GM12878 (cell line): ENCODE results near the gene CEP83. TPM values are rescaled to one million over a fixed set of nuclear protein-coding genes. Genes with fewer than 3 reads are reported as not detected.

ENCODE experiments used
- ATAC-seq: fragments of 200-7000 bp; cut with Tn5 transposase; 3 replicates; pipeline ENCODE4 v1.9.1; 2020; ENCODE audit warnings: mild to moderate bottlenecking, moderate library complexity
- BruUV-seq: library from RNA; stranded (reverse); fragments of 400-500 nt; replicated peaks from 2 replicates; lab custom pipeline; 2021; lab: Mats Ljungman, UMichigan
- CTCF ChIA-PET: fragments of 300-600 bp; sonication (Branson Sonifier 250); formaldehyde crosslinking; extraction: SDS; loops from one replicate; lab custom pipeline; 2021; ENCODE audit warnings: inconsistent platforms; lab: Yijun Ruan, JAX
- POLR2A ChIA-PET: fragments of 350-600 bp; formaldehyde crosslinking; extraction: SDS; loops from one replicate; lab custom pipeline; 2021; ENCODE audit warnings: inconsistent platforms; lab: Charles Lee
- RAD21 ChIA-PET: fragments of 300-600 bp; sonication (Branson Sonifier 250); formaldehyde crosslinking; loops from one replicate; lab custom pipeline; 2023; ENCODE audit warnings: antibody characterized with exemption; ENCODE audit not compliant: unreplicated experiment; lab: Charles Lee
- SMC1A ChIA-PET: fragments of 300-600 bp; sonication (Branson Sonifier 250); formaldehyde crosslinking; loops from one replicate; lab custom pipeline; 2023; ENCODE audit not compliant: unreplicated experiment, uncharacterized antibody; lab: Charles Lee
- DNase-seq: peaks from one replicate; pipeline ENCODE4 v3.0.0-alpha.2; 2011; ENCODE audit warnings: low read depth, low spot score
- FAIRE-seq: peaks from 3 replicates; lab custom pipeline; 2011; peaks lifted over from hg19 to GRCh38; lab: Jason Lieb, UNC
- H2AFZ ChIP-seq: 2 replicates; pipeline ENCODE4 v1.6.0; 2011; ENCODE audit warnings: low read depth, low read length, control low read depth; ENCODE audit not compliant: control insufficient read depth
- H3K27ac ChIP-seq: 2 replicates; pipeline ENCODE4 v1.5.1; 2011; ENCODE audit warnings: control low read depth; ENCODE audit not compliant: control insufficient read depth, insufficient read depth
- H3K27me3 ChIP-seq, 2 experiments: replicated peaks in 1 of 2; 2 replicates each; pipeline versions ENCODE4 v1.6.0 to v1.6.1; 2011; ENCODE audit warnings: low read length in 1 of 2; ENCODE audit not compliant: control insufficient read depth in 2 of 2, insufficient read depth in 2 of 2
- H3K36me3 ChIP-seq, 2 experiments: 2 replicates each; pipeline ENCODE4 v1.5.1; 2011; ENCODE audit warnings: low read length in 1 of 2; ENCODE audit not compliant: control insufficient read depth in 2 of 2, insufficient read depth in 2 of 2
- H3K4me1 ChIP-seq: 2 replicates; pipeline ENCODE4 v1.6.1; 2011; ENCODE audit warnings: mild to moderate bottlenecking, low read length, moderate library complexity, mixed read lengths; ENCODE audit not compliant: control insufficient read depth, insufficient read depth
- H3K4me2 ChIP-seq: 2 replicates; pipeline ENCODE4 v1.6.0; 2011; ENCODE audit warnings: control low read depth; ENCODE audit not compliant: control insufficient read depth, insufficient read depth
- H3K4me3 ChIP-seq: fragments of 200-600 bp; sonication (generic); 2 replicates; pipeline ENCODE4 v1.5.1; 2016
- H3K79me2 ChIP-seq: 2 replicates; pipeline ENCODE4 v1.6.0; 2011; ENCODE audit warnings: low read length; ENCODE audit not compliant: control insufficient read depth, insufficient read depth
- H3K9ac ChIP-seq: 2 replicates; pipeline ENCODE4 v1.8.0; 2011; ENCODE audit warnings: low read length, control low read depth, mixed read lengths; ENCODE audit not compliant: control insufficient read depth, insufficient read depth
- H3K9me3 ChIP-seq: replicated peaks from 3 replicates; pipeline ENCODE4 v1.5.1; 2011; ENCODE audit warnings: mild to moderate bottlenecking, low read length; ENCODE audit not compliant: control insufficient read depth, insufficient read depth
- H4K20me1 ChIP-seq: 2 replicates; pipeline ENCODE4 v1.6.0; 2011; ENCODE audit not compliant: control insufficient read depth, insufficient read depth
- EED ChIP-seq: sonication (generic); IDR thresholded peaks from 2 replicates; pipeline ENCODE4 v1.6.1; 2016; ENCODE audit warnings: antibody characterized with exemption, low read depth
- NFYB ChIP-seq: IDR thresholded peaks from 2 replicates; pipeline ENCODE4 v1.6.1; 2011; ENCODE audit warnings: low read depth, mild to moderate bottlenecking, low read length, improper control_type of control experiment, moderate library complexity; ENCODE audit not compliant: insufficient read depth
- RCOR1 ChIP-seq: conservative IDR thresholded peaks from 2 replicates; pipeline ENCODE4 v1.6.1; 2012; ENCODE audit warnings: low read depth, low read length, improper control_type of control experiment
- SMC3 ChIP-seq: IDR thresholded peaks from 2 replicates; pipeline ENCODE4 v1.6.1; 2011; ENCODE audit warnings: low read length, improper control_type of control experiment, borderline replicate concordance
- YBX1 ChIP-seq: fragments of 450-650 bp; IDR thresholded peaks from 2 replicates; pipeline ENCODE4 v1.6.1; 2016; ENCODE audit warnings: antibody characterized with exemption
- ZBTB33 ChIP-seq: fragments of 450-650 bp; IDR thresholded peaks from 2 replicates; pipeline ENCODE4 v1.6.1; 2017; ENCODE audit warnings: mild to moderate bottlenecking
- ZNF384 ChIP-seq: IDR thresholded peaks from 2 replicates; pipeline ENCODE4 v1.6.1; 2012; ENCODE audit warnings: low read depth, mild to moderate bottlenecking, low read length, improper control_type of control experiment, borderline replicate concordance
- WGBS: methylation state at CpG from one replicate; pipeline ENCODE4 v1.1.6; 2016; ENCODE audit warnings: low lambda C conversion rate; ENCODE audit not compliant: insufficient replicate concordance, insufficient coverage; ENCODE audit errors: missing lambda C conversion rate; 5-methylcytosine and 5-hydroxymethylcytosine counted together
- in situ Hi-C: fragments of 300-500 bp; cut with MboI; formaldehyde crosslinking; loops from 9 replicates; pipeline ENCODE4 v1.14.3; 2018; ENCODE audit warnings: mixed read lengths
- intact Hi-C: fragments of 100-400 bp; cut with micrococcal nuclease; formaldehyde crosslinking; loops from one replicate; pipeline ENCODE4 v1.14.2; 2022; ENCODE audit not compliant: unreplicated experiment
- polyA plus RNA-seq, 11 experiments: library from polyadenylated mRNA; depleted of rRNA in 4 of 11; unstranded in 6 of 11; stranded (reverse) in 5 of 11; fragments of >200 nt; fragmentation: Nextera tagmentation in 4 of 11; fragmentation: Illumina TruSeq in 1 of 11; extraction: Ambion mirVana in 4 of 11; extraction: Trizol in 1 of 11; gene quantifications; 1 replicate in 1 of 11; 2 replicates in 10 of 11; pipeline versions ENCODE4 v1.2.1 to v1.2.3, GENCODE V29; 2011 to 2016; ENCODE audit warnings: inconsistent platforms in 2 of 11, missing spikeins in 2 of 11, low read depth in 1 of 11
- total RNA-seq, 4 experiments: library from RNA; depleted of rRNA in 3 of 4; stranded (reverse); fragments of >200 nt in 3 of 4; fragmentation: Illumina TruSeq in 1 of 4; extraction: Trizol in 1 of 4; gene quantifications; 2 replicates each; pipeline versions ENCODE4 v1.2.1 to v1.2.3, GENCODE V29; 2013 to 2021
- TF ChIP-seq, protein P1 (sequence below): fragments of 450-650 bp; IDR thresholded peaks from 2 replicates; pipeline ENCODE4 v1.6.1; 2016; ENCODE audit warnings: mild to moderate bottlenecking

The CEP83 gene
- total and polyA plus RNA-seq, 10 of the 15 experiments (the other 5 are each of a cell fraction or from before 2014, with no cell fraction given) = 4.3 to 39.0 (median 22.5) TPM

- ChIA-PET POLR2A (no interaction called here), CTCF (no interaction called here), RAD21 (no interaction called here), SMC1A (interaction anchor here (1.2 kb wide), 1 partner anchor 10 kb away, joined by 3 read pairs; no protein-coding TSS in a partner anchor)
- FAIRE-seq = no peak
- Histone ChIP-seq H3K9ac (no peak overlapping the region), H3K4me1 (no peaks in the 10 kb centered on the region), H4K20me1 (no peaks in the 10 kb centered on the region), H2AFZ (no peak overlapping the region), H3K4me3 (no peak overlapping the region), H3K27ac (no peak overlapping the region), H3K36me3 (peaks cover 0 to 5% of the 10 kb centered on the region in 2 experiments; a peak in 3 of 4 replicates), H3K4me2 (no peak overlapping the region), H3K79me2 (no peaks in the 10 kb centered on the region), H3K27me3 (no peaks in the 10 kb centered on the region), H3K9me3 (peaks cover 13% of the 10 kb centered on the region)
- intact Hi-C loops = no loop called here
- no peak for ATAC-seq
- no peak for DNase-seq
- TF ChIP-seq, protein P1, sequence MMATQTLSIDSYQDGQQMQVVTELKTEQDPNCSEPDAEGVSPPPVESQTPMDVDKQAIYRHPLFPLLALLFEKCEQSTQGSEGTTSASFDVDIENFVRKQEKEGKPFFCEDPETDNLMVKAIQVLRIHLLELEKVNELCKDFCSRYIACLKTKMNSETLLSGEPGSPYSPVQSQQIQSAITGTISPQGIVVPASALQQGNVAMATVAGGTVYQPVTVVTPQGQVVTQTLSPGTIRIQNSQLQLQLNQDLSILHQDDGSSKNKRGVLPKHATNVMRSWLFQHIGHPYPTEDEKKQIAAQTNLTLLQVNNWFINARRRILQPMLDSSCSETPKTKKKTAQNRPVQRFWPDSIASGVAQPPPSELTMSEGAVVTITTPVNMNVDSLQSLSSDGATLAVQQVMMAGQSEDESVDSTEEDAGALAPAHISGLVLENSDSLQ = no peak
- TF ChIP-seq NFYB (no peak), YBX1 (no peak), ZNF384 (no peak), SMC3 (no peak), ZBTB33 (no peak), EED (no peak), RCOR1 (no peak)
- in situ Hi-C loops = no loop called here
- BruUV-seq = no TSS peak
- WGBS = 100% methylated on average over 2 of the region's 2 CpGs
These were observed 58.3 kb downstream of the CEP83 start for GRCh38 chr12:94401326-94401725.
